Measurements from ENCODE around the gene PHTF2. TPM values are rescaled to one million over a fixed set of nuclear protein-coding genes. Genes with fewer than 3 reads are reported as not detected.

Gene PHTF2
- total and polyA plus RNA-seq, 8 donors, result 16.2 to 40.8 (median 30.5) TPM

GRCh38 chr7:77759294-77759889 is 39.2 kb upstream of the PHTF2 start:
- intact Hi-C loops (cut with DNase I), result loop anchor here in 1 of 2 donors (5.0 kb wide), 1 partner anchor 107 kb away; no protein-coding TSS in a partner anchor
- Histone ChIP-seq H3K27me3 (no peaks in the 10 kb centered on the region), H3K4me1 (peaks cover 0 to 30% of the 10 kb centered on the region in 2 donors), H3K27ac (no peak overlapping the region), H3K4me3 (no peak overlapping the region), H3K9me3 (no peaks in the 10 kb centered on the region), H3K36me3 (no peaks in the 10 kb centered on the region)
- TF ChIP-seq CTCF (IDR thresholded peaks at IDR 0.05), result peak; percentile 73
- ATAC-seq (peak; percentile 92), DNase-seq (peak in 2 of 4 donors; percentile 46 to 75)

GRCh38 chr7:77760809-77761453 is 37.6 kb upstream of the PHTF2 start:
- Histone ChIP-seq H3K9me3 (no peaks in the 10 kb centered on the region), H3K4me3 (no peak overlapping the region), H3K27me3 (no peaks in the 10 kb centered on the region), H3K4me1 (peaks cover 0 to 44% of the 10 kb centered on the region in 2 donors), H3K36me3 (peaks cover 0 to 2% of the 10 kb centered on the region in 2 donors), H3K27ac (no peak overlapping the region)
- DNase-seq (no peak), ATAC-seq (no peak)
- no peak for TF ChIP-seq CTCF (IDR thresholded peaks at IDR 0.05)
- intact Hi-C loops (cut with DNase I), result no loop called here

GRCh38 chr7:77765481-77765880 is 33.1 kb upstream of the PHTF2 start:
- no peak for ATAC-seq
- H3K4me3 ChIP-seq, result no peak overlapping the region
- no peaks in the 10 kb centered on the region for H3K9me3 ChIP-seq
- H3K27me3 ChIP-seq, result no peaks in the 10 kb centered on the region
- no peak for TF ChIP-seq CTCF (IDR thresholded peaks at IDR 0.05)
- DNase-seq, result no peak
- H3K4me1 ChIP-seq, result peaks cover 0 to 30% of the 10 kb centered on the region in 2 donors
- H3K36me3 ChIP-seq, result peaks cover 0 to 25% of the 10 kb centered on the region in 2 donors
- peak overlapping the region in 1 of 2 donors; percentile 30 for H3K27ac ChIP-seq
- intact Hi-C loops (cut with DNase I), result no loop called here

GRCh38 chr7:77765906-77766800 is 32.4 kb upstream of the PHTF2 start:
- H3K27me3 ChIP-seq, result no peaks in the 10 kb centered on the region
- TF ChIP-seq CTCF (IDR thresholded peaks at IDR 0.05), result no peak
- ATAC-seq (no peak), DNase-seq (no peak)
- H3K4me3 ChIP-seq, result no peak overlapping the region
- H3K9me3 ChIP-seq, result no peaks in the 10 kb centered on the region
- peak overlapping the region in 1 of 2 donors; percentile 30 for H3K27ac ChIP-seq
- peaks cover 0 to 31% of the 10 kb centered on the region in 2 donors for H3K36me3 ChIP-seq
- intact Hi-C loops (cut with DNase I), result no loop called here
- peaks cover 0 to 30% of the 10 kb centered on the region in 2 donors for H3K4me1 ChIP-seq
